Choroid plexus epithelial cell (primary cell): ENCODE results near the gene GSAP.
A peak's percentile ranks its signal among the peaks of the same experiment; 100 is the strongest.

Experiments used
- DNase-seq: peaks from one replicate; pipeline ENCODE4 v3.0.0-alpha.2; 2010; ENCODE audit warnings: low read depth
- H3K4me3 ChIP-seq: 2 replicates; pipeline ENCODE4 v1.5.1; 2011; ENCODE audit warnings: low read depth, mild to moderate bottlenecking, control low read depth, low read length, moderate library complexity
- CTCF ChIP-seq: conservative IDR thresholded peaks from 2 replicates; pipeline ENCODE4 v1.5.1; 2011; ENCODE audit warnings: low read depth, mild to moderate bottlenecking, control low read depth, inconsistent platforms, low read length, moderate library complexity

The GSAP gene

GRCh38 chr7:77326131-77326530 lies 90.0 kb downstream of the GSAP start:
- no peak overlapping the region for H3K4me3 ChIP-seq
- peak; percentile 58 for DNase-seq
- no peak for TF ChIP-seq CTCF

DNA sequence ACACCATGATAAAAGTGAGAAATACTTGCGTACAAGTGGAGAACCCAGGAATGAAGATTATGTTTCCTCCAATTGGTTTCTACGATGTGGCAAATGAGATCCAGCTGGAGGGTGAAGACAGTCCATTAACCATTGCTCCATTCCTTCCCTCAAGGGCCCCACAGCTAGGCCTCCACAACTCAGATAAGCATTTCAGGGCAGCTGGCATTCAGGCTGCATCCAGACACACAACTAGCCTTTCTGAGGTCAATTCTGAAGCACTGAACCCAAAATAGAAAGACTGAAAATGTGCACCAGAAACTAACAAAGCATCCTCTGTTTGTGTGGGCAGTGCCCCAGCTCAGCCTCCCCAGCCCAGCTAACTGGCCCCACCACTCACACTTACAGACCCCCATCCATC lies 94.8 kb downstream of the GSAP start:
- no peak overlapping the region for H3K4me3 ChIP-seq
- no peak for TF ChIP-seq CTCF
- no peak for DNase-seq

DNA sequence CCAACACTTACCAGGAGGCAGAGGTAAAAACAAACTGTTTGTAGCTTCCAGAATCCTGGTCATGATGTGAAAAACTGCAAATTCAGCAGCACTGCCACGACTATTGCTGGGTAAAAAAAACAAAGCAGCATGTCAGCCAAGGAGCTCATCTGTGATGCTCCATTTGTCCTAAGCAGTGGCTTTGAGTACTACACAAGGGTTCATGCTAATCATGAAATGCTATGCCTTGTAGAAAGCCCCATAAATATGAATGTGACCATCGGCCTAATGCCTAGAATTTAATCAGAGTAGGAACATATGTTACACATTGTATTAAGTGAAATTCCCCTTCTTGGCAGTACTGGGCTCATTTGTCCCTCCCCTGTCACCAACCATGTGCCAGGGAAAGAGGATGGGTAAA lies 95.4 kb downstream of the GSAP start:
- TF ChIP-seq CTCF = no peak
- no peak for DNase-seq
- no peak overlapping the region for H3K4me3 ChIP-seq

DNA sequence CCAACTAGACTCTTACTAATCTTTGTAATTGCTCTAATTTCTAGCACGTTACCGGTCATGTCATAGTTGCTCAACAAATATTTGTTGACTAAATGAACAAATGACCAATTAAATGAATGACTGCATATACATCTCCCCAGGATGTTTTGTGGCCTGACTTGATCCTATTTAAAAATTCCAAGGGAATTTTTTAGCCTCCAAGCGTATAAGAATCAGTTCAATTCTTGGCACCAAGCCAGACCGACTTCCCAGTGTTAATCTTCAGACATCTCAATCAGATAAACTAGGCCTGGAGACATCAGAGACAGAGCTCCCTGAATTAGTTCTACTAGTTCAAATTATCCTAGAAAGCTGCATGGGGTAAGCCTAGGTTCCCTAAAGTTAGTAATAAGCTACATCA lies 96.0 kb downstream of the GSAP start:
- no peak for TF ChIP-seq CTCF
- no peak for DNase-seq
- H3K4me3 ChIP-seq = no peak overlapping the region

- H3K4me3 ChIP-seq = no peak overlapping the region
- no peak for DNase-seq
- TF ChIP-seq CTCF = no peak
Observed at GRCh38 chr7:77318019-77318418, 98.1 kb downstream of the GSAP start.

DNA sequence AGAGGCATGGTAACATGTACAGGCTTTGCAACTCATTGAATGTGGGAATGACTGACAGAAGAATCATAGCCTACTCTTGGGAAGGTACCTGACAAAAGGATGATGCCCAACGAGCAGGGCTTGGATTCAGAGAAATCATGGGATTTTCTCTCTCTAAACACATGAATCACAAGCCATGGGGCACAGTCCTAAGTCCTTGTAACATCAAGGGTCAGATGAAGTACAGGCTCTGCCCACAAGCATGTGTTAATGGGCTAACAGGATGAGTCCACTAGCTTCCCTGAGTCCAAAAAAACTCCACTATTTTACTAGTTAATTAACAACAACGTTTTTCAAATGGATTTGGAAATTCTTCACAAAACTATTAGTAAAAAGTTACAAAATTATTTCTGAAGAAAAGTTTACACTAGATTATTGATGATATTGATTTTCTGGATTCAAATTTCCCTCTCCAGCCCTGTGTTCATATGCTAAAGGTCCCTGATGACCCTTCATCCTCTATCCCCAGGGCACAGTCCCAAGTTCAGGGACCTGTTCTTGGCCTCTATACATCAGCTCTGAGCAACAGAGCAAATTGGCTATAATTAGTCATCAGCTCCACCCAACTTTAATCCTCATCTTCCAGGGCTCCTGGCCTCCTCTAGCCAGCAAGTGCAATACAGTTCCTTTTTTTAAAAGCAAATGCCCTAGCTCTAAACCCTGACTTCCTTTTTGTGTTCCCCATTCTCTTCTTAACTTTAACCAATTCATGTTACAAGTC lies 99.8 kb downstream of the GSAP start:
- TF ChIP-seq CTCF = no peak
- no peak for DNase-seq
- no peak overlapping the region for H3K4me3 ChIP-seq

GRCh38 chr7:77315182-77315591 lies 101.0 kb downstream of the GSAP start:
- DNase-seq = no peak
- H3K4me3 ChIP-seq = no peak overlapping the region
- no peak for TF ChIP-seq CTCF
